Adrenal gland (tissue), 12 donors: ENCODE data around the gene CBR3. TPM values are rescaled to one million over a fixed set of nuclear protein-coding genes. Genes with fewer than 3 reads are reported as not detected.

Experiments used
- DNase-seq, 7 donors: peaks; one replicate each; pipeline ENCODE4 v3.0.0-alpha.2; 2019 to 2020
- H3K27ac ChIP-seq, 5 donors: fragments of 200-600 bp; sonication (generic) in 4 of 5; 1 replicate in 3 of 5; 2 replicates in 2 of 5; pipeline versions ENCODE4 v1.5.1 to v1.8.0; 2016 to 2020; ENCODE audit warnings: mild to moderate bottlenecking in 1 of 5
- H3K27me3 ChIP-seq: fragments of 200-600 bp; 2 replicates; pipeline ENCODE4 v1.8.0; 2021
- H3K36me3 ChIP-seq, 2 donors: fragments of 200-600 bp; replicated peaks in 1 of 2; 1 replicate in 1 of 2; 2 replicates in 1 of 2; pipeline versions ENCODE4 v1.5.1 to v1.8.0; 2018 to 2022
- H3K4me1 ChIP-seq, 2 donors: fragments of 200-600 bp; replicated peaks in 1 of 2; 1 replicate in 1 of 2; 2 replicates in 1 of 2; pipeline versions ENCODE4 v1.5.1 to v1.8.0; 2018 to 2021
- H3K4me3 ChIP-seq, 4 donors: fragments of 200-600 bp; sonication (generic) in 3 of 4; one replicate each; pipeline ENCODE4 v1.5.1; 2016 to 2018
- H3K9me3 ChIP-seq, 3 donors: fragments of 200-600 bp; sonication (generic) in 1 of 3; replicated peaks in 1 of 3; 1 replicate in 2 of 3; 2 replicates in 1 of 3; pipeline versions ENCODE4 v1.5.1 to v1.8.0; 2016 to 2021
- CTCF ChIP-seq, 6 experiments: fragments of 450-650 bp in 4 of 6; fragments of 200-600 bp in 2 of 6; sonication (generic) in 1 of 6; IDR thresholded peaks; 1 replicate in 5 of 6; 2 replicates in 1 of 6; pipeline versions ENCODE4 v1.5.1 to v1.8.0; 2016 to 2021; ENCODE audit warnings: antibody characterized with exemption in 6 of 6, mild to moderate bottlenecking in 2 of 6, moderate library complexity in 1 of 6
- POLR2A ChIP-seq, 2 donors: fragments of 450-650 bp; IDR thresholded peaks; one replicate each; pipeline ENCODE4 v1.6.1; 2017; ENCODE audit warnings: antibody characterized with exemption in 2 of 2, mild to moderate bottlenecking in 2 of 2, moderate library complexity in 1 of 2
- WGBS, 4 donors: extraction: QIAGEN DNeasy Blood & Tissue Kit in 2 of 4; methylation state at CpG; one replicate each; pipeline versions ENCODE4 v1.1.5 to v1.1.7; 2013 to 2017; 5-methylcytosine and 5-hydroxymethylcytosine counted together
- intact Hi-C, 2 donors: fragments of 100-400 bp; cut with DNase I; formaldehyde crosslinking; loops; one replicate each; pipeline versions ENCODE4 v1.14.1 to v1.15.0; 2022 to 2023
- polyA plus RNA-seq, 3 donors: library from polyadenylated mRNA; stranded (reverse); fragments of 200-250 nt in 2 of 3; fragments of 350-450 nt in 1 of 3; fragmentation: Illumina TruSeq in 1 of 3; extraction: RNeasy Lipid Tissue Mini Kit (QIAGEN cat#74804) in 1 of 3; gene quantifications; one replicate each; pipeline ENCODE4 v1.2.3, GENCODE V29; 2013 to 2014
- total RNA-seq, 9 donors: library from RNA; depleted of rRNA in 4 of 9; stranded (reverse); fragments of >200 nt in 4 of 9; fragments of 120-200 nt in 1 of 9; fragmentation: NEBNext Ultra II Directional in 1 of 9; extraction: Animal tissue kit (Norgen Biotek cat#: 25700) in 1 of 9; gene quantifications; one replicate each; pipeline versions ENCODE4 v1.1.0 to v1.2.4, GENCODE V29; 2013 to 2023
- donor health status: healthy with polysubstance abuse.
- donor health status: Bipolar disorder and iron deficiency.
- donor health status: DM: yes; HTN: yes; CAD: no.
- donor health status: DM: no; HTN: no; CAD: no.
- donor health status: DM: no; HTN: no; CAD: no.
- donor health status: DM: yes; HTN: yes; CAD: no.

The CBR3 gene
- total and polyA plus RNA-seq, 12 donors, result 0.83 to 10.7 (median 2.8) TPM

GRCh38 chr21:36175771-36176565, 41.1 kb downstream of the CBR3 start:
- intact Hi-C loops, result no loop called here
- no peaks in the 10 kb centered on the region for H3K36me3 ChIP-seq
- H3K27ac ChIP-seq, result no peak overlapping the region
- no peaks in the 10 kb centered on the region for H3K27me3 ChIP-seq
- 81 to 95% (median 83%) methylated on average over 5 to 7 of the region's 7 CpGs for WGBS, 4 donors
- H3K4me1 ChIP-seq, result no peaks in the 10 kb centered on the region
- DNase-seq, result no peak
- TF ChIP-seq CTCF (IDR thresholded peaks at IDR 0.05), result no peak
- no peaks in the 10 kb centered on the region for H3K9me3 ChIP-seq
- H3K4me3 ChIP-seq, result no peak overlapping the region

- intact Hi-C loops, result no loop called here
- WGBS, 4 donors, result 76 to 87% (median 83%) methylated on average over 2 of the region's 2 CpGs
These were observed 43.5 kb downstream of the CBR3 start for GRCh38 chr21:36178349-36178748.

GRCh38 chr21:36179145-36179544, 44.3 kb downstream of the CBR3 start:
- TF ChIP-seq CTCF (IDR thresholded peaks at IDR 0.05) (no peak), POLR2A (IDR thresholded peaks at IDR 0.05) (no peak)
- Histone ChIP-seq H3K9me3 (no peaks in the 10 kb centered on the region), H3K4me3 (no peak overlapping the region), H3K27ac (no peak overlapping the region), H3K27me3 (no peaks in the 10 kb centered on the region), H3K36me3 (no peaks in the 10 kb centered on the region), H3K4me1 (no peaks in the 10 kb centered on the region)
- intact Hi-C loops, result no loop called here
- no peak for DNase-seq

More at GRCh38 chr21:36178349-36178748, 43.5 kb downstream of the CBR3 start:
- DNase-seq, result no peak
- Histone ChIP-seq H3K9me3 (no peaks in the 10 kb centered on the region), H3K4me1 (no peaks in the 10 kb centered on the region), H3K4me3 (no peak overlapping the region), H3K27ac (no peak overlapping the region), H3K36me3 (no peaks in the 10 kb centered on the region), H3K27me3 (no peaks in the 10 kb centered on the region)
- no peak for TF ChIP-seq POLR2A (IDR thresholded peaks at IDR 0.05)
- no peak for TF ChIP-seq CTCF (IDR thresholded peaks at IDR 0.05)

GRCh38 chr21:36180963-36181362, 46.1 kb downstream of the CBR3 start:
- no peak for DNase-seq
- Histone ChIP-seq H3K4me1 (no peaks in the 10 kb centered on the region), H3K27ac (no peak overlapping the region), H3K4me3 (no peak overlapping the region), H3K9me3 (no peaks in the 10 kb centered on the region), H3K27me3 (no peaks in the 10 kb centered on the region), H3K36me3 (no peaks in the 10 kb centered on the region)
- intact Hi-C loops, result no loop called here
- TF ChIP-seq CTCF (IDR thresholded peaks at IDR 0.05) (no peak), POLR2A (IDR thresholded peaks at IDR 0.05) (no peak)
- WGBS, 4 donors, result 86 to 94% (median 89%) methylated on average over 5 of the region's 5 CpGs
